Transverse colon (tissue), 4 donors: ENCODE measurements around the gene SDCCAG8.

Source experiments
- EP300 ChIP-seq: sonication (generic); formaldehyde crosslinking; IDR thresholded peaks from one replicate; pipeline ENCODE4 v1.6.1; 2017; ENCODE audit warnings: antibody characterized with exemption, low read depth
- POLR2A ChIP-seq: fragments of 450-650 bp; IDR thresholded peaks from one replicate; pipeline ENCODE4 v1.6.1; 2016; ENCODE audit warnings: antibody characterized with exemption, mild to moderate bottlenecking, moderate library complexity
- POLR2AphosphoS5 ChIP-seq, 3 donors: sonication (generic); formaldehyde crosslinking; IDR thresholded peaks; one replicate each; pipeline ENCODE4 v1.6.1; 2016; ENCODE audit warnings: antibody characterized with exemption in 3 of 3
- TF ChIP-seq, protein P1 (sequence below), 5 experiments: fragments of 200-600 bp in 3 of 5; fragments of 450-650 bp in 2 of 5; sonication (generic) in 3 of 5; IDR thresholded peaks; 1 replicate in 2 of 5; 2 replicates in 3 of 5; pipeline ENCODE4 v1.5.1; 2016 to 2017; ENCODE audit warnings: antibody characterized with exemption in 5 of 5, inconsistent platforms in 3 of 5, mild to moderate bottlenecking in 2 of 5, moderate library complexity in 1 of 5

DNA sequence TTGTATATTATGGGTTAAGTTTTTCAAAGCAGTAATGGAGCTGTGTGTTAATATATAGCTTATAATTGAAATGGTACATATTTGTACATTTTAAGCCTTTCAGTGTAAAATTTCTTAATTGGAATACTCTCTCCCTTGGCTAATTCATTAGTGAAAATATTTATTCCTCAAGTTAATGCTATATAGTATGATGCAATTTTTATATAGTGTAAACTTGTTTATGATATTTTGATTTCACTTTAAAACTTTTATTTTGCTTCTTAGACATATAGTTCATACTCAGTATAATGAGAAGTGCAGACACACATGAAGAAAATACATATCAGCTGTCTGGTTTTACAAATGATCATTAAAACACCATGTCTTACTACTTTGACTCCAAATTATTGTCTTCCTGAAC, 140.6 kb downstream of the SDCCAG8 start:
- TF ChIP-seq POLR2A (no peak), EP300 (no peak), POLR2AphosphoS5 (IDR thresholded peaks at IDR 0.05) (no peak)
- TF ChIP-seq, protein P1, sequence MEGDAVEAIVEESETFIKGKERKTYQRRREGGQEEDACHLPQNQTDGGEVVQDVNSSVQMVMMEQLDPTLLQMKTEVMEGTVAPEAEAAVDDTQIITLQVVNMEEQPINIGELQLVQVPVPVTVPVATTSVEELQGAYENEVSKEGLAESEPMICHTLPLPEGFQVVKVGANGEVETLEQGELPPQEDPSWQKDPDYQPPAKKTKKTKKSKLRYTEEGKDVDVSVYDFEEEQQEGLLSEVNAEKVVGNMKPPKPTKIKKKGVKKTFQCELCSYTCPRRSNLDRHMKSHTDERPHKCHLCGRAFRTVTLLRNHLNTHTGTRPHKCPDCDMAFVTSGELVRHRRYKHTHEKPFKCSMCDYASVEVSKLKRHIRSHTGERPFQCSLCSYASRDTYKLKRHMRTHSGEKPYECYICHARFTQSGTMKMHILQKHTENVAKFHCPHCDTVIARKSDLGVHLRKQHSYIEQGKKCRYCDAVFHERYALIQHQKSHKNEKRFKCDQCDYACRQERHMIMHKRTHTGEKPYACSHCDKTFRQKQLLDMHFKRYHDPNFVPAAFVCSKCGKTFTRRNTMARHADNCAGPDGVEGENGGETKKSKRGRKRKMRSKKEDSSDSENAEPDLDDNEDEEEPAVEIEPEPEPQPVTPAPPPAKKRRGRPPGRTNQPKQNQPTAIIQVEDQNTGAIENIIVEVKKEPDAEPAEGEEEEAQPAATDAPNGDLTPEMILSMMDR (IDR thresholded peaks at IDR 0.05), result no peak
